WI38 (cell line): ENCODE data around the gene SH3RF3.

Experiments
- H3K4me3 ChIP-seq: 2 replicates; pipeline ENCODE4 v1.5.1; 2011; ENCODE audit warnings: low read depth, mild to moderate bottlenecking, control low read depth, low read length
- TF ChIP-seq, protein P1 (sequence below): IDR thresholded peaks from 2 replicates; pipeline ENCODE4 v1.5.1; 2012; ENCODE audit warnings: low read depth, mild to moderate bottlenecking, control low read depth, low read length

Gene SH3RF3

DNA sequence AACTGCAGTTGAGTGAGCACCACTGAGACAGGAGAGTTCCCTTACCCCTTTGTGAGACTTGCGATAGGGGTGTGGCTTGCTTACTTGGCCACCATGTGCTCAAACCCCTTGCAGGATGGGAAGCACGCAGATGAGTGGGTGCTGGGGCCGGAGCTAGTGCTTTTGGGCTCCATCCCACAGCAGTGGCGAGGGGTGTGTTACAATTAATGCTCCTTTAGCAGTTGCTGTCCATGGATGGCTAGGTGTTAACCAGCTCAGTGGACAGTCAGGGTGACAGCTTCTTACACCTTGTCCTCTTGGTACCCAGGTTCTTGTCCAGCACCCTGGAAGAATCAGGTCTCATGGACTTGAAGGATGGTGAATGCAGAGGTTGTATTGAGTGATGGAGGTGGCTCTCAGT is 103.9 kb downstream of the SH3RF3 start:
- TF ChIP-seq, protein P1, sequence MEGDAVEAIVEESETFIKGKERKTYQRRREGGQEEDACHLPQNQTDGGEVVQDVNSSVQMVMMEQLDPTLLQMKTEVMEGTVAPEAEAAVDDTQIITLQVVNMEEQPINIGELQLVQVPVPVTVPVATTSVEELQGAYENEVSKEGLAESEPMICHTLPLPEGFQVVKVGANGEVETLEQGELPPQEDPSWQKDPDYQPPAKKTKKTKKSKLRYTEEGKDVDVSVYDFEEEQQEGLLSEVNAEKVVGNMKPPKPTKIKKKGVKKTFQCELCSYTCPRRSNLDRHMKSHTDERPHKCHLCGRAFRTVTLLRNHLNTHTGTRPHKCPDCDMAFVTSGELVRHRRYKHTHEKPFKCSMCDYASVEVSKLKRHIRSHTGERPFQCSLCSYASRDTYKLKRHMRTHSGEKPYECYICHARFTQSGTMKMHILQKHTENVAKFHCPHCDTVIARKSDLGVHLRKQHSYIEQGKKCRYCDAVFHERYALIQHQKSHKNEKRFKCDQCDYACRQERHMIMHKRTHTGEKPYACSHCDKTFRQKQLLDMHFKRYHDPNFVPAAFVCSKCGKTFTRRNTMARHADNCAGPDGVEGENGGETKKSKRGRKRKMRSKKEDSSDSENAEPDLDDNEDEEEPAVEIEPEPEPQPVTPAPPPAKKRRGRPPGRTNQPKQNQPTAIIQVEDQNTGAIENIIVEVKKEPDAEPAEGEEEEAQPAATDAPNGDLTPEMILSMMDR = no peak
- H3K4me3 ChIP-seq = no peak overlapping the region

DNA sequence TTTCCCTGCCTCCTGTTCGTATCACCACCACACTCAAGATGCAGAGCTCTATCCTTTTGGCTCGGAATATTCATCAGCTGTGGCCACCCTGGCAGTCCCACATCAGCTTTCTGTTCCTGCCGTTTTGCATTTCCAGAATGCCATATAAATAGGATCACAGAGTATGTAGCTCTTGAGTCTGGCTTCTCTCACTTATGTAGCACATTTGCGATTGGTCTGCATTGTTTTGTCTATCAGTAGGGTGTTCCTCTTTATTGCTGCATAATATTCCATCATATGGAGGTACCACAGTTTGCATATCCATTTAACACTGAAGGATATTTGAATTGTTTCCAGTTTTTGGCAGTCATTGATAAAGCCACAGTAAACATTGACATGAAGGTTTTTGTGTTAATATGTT is 104.6 kb downstream of the SH3RF3 start:
- H3K4me3 ChIP-seq = no peak overlapping the region
- TF ChIP-seq, protein P1 = no peak

DNA sequence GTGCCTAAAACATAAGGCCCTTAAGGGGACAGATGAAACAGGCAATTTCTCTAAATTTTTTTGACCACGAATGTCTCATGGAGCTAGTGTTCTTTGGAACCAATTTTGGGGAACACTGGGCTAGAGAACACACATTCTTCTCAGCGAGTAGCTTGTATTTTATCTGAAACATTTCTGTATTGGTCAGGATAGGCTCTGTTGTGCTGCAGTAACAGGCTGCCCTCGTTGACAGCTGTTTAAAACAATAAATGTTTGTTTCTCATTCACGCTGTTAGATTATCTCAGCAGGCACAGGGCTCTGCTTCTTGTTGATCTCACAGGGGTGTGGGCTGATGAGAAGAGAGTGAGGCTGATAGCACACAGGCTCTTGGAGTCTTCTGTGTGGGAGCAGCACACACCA is 105.3 kb downstream of the SH3RF3 start:
- TF ChIP-seq, protein P1 = no peak

DNA sequence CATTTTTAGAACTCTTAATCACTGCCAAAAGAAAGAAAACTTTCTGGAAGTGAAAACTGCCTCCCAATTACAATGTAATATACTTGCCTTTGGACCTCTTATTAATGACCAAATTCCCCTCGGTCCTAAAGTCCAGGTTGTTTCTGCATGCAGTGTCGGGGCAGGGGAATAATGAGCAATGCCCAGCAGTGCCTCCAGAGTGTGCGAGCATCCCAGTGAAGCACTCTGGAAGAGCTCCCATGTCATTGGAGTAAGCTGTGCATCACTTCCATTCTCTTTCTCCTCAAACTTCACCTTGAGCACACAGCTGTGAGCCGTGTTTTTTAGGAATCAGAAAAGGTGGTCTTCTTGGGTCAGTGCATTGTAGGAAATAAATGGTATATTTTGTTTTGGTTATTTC is 107.1 kb downstream of the SH3RF3 start:
- H3K4me3 ChIP-seq = no peak overlapping the region
- TF ChIP-seq, protein P1 = no peak

More for the DNA sequence above, 105.3 kb downstream of the SH3RF3 start:
- no peak overlapping the region for H3K4me3 ChIP-seq

DNA sequence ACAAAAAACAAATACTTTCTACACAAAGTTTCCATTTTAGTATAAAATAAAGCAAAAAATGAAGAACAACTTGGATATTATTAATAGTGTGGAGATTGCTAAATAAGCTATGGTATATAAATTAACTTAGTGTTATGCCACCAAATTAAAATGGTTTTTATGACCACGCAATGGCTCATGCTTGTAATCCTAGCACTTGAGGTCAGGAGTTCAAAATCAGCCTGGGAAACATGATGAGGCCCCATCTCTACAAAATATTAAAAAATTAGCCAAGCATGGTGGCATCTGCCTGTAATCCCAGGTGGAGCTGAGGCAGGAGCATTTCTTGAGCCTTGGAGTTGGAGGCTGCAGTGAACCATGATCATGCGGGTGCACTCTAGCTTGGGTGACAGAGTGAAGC is 108.8 kb downstream of the SH3RF3 start:
- H3K4me3 ChIP-seq = no peak overlapping the region
- TF ChIP-seq, protein P1 = no peak

DNA sequence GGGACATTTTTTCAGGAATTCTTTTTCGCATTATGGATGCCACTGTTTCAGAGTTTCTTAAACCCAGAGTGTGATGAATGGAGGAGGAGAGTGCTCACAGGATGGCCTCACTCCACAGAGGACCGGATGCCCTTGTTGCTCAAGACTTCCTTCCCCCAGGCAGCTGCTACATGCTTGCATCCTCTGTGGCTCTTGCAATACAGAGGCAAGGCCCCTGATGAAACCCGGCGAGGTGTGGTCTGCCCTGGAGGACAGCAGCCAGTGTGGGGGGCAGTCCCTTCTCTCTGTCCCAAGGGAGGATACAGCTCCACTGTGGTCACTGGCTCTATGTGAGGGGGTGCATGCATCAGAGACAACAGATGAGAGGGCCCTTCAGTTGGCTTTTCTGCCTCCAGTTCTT is 109.6 kb downstream of the SH3RF3 start:
- H3K4me3 ChIP-seq = no peak overlapping the region
- TF ChIP-seq, protein P1 = no peak

DNA sequence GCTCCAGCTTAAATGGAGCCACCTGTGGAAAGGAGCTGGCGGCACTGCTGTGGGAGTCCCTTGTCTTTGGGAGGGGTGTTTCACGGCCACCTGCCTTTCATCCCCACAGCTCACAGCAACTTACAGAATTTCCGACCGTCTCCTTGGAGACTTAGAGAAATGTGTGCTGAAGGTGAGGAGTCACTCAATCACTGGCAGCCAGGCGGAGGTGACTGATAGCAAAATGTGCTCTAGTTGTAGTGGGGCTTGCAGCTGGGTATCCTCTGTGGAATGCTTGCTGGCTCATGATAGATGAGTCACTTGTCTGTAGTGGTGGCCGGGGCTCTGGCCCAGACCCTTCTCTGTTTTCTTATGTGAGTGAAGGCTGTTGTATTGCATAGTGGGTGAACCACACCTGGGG is 110.7 kb downstream of the SH3RF3 start:
- H3K4me3 ChIP-seq = no peak overlapping the region
- TF ChIP-seq, protein P1 = no peak
